HepG2 (cell line): Measurements from ENCODE around the gene WDFY1. TPM values are rescaled to one million over a fixed set of nuclear protein-coding genes. Genes with fewer than 3 reads are reported as not detected.

ENCODE experiments used
- BORCS8-MEF2B ChIP-seq: sonication (generic); formaldehyde crosslinking; IDR thresholded peaks from 2 replicates; pipeline ENCODE4 v1.8.0; 2022; ENCODE audit warnings: mild to moderate bottlenecking, missing genetic modification reagents
- CBX5 ChIP-seq: sonication (generic); formaldehyde crosslinking; IDR thresholded peaks from 2 replicates; pipeline ENCODE4 v1.4.0; 2020; ENCODE audit warnings: missing genetic modification reagents, borderline replicate concordance
- EHMT2 ChIP-seq: fragments of 200-600 bp; sonication (generic); IDR thresholded peaks from 2 replicates; pipeline ENCODE4 v1.7.0; 2017; ENCODE audit warnings: antibody characterized with exemption, low read depth, low read length, borderline replicate concordance
- ETV6 ChIP-seq: sonication (generic); formaldehyde crosslinking; conservative IDR thresholded peaks from 2 replicates; pipeline ENCODE4 v1.4.0; 2020; ENCODE audit warnings: missing genetic modification reagents
- JARID2 ChIP-seq: sonication (generic); formaldehyde crosslinking; IDR thresholded peaks from 2 replicates; pipeline ENCODE4 v1.8.1; 2023; ENCODE audit warnings: missing genetic modification reagents, inconsistent platforms; ENCODE audit not compliant: insufficient replicate concordance
- KAT2B ChIP-seq: fragments of 150-350 bp; IDR thresholded peaks from 2 replicates; pipeline ENCODE4 v1.6.1; 2014; ENCODE audit warnings: low read depth, low read length, borderline replicate concordance
- KDM5B ChIP-seq: sonication (generic); formaldehyde crosslinking; IDR thresholded peaks from 2 replicates; pipeline ENCODE4 v1.4.0; 2020; ENCODE audit warnings: missing genetic modification reagents, mild to moderate bottlenecking, borderline replicate concordance
- MIER2 ChIP-seq: IDR thresholded peaks from 2 replicates; pipeline ENCODE4 v1.6.1; 2016; ENCODE audit warnings: missing biosample characterization, missing genetic modification reagents
- MIXL1 ChIP-seq: IDR thresholded peaks from 2 replicates; pipeline ENCODE4 v1.6.1; 2016
- ONECUT2 ChIP-seq: sonication (generic); formaldehyde crosslinking; IDR thresholded peaks from 2 replicates; pipeline ENCODE4 v1.4.0; 2020; ENCODE audit warnings: missing genetic modification reagents
- RFX1 ChIP-seq: fragments of 450-650 bp; IDR thresholded peaks from 2 replicates; pipeline ENCODE4 v1.6.1; 2017
- SRY ChIP-seq: sonication (generic); formaldehyde crosslinking; IDR thresholded peaks from 2 replicates; pipeline ENCODE4 v1.8.0; 2022; ENCODE audit warnings: mild to moderate bottlenecking, missing genetic modification reagents
- ZBTB21 ChIP-seq: sonication (generic); formaldehyde crosslinking; IDR thresholded peaks from 2 replicates; pipeline ENCODE4 v1.4.0; 2020; ENCODE audit warnings: missing genetic modification reagents
- ZNF790 ChIP-seq: sonication (generic); formaldehyde crosslinking; IDR thresholded peaks from 2 replicates; pipeline ENCODE4 v1.8.0; 2022; ENCODE audit warnings: missing genetic modification reagents, mild to moderate bottlenecking, borderline replicate concordance
- ZNF879 ChIP-seq: sonication (generic); formaldehyde crosslinking; IDR thresholded peaks from 2 replicates; pipeline ENCODE4 v1.8.1; 2023; ENCODE audit warnings: missing genetic modification reagents
- polyA plus RNA-seq, 8 experiments: library from polyadenylated mRNA; depleted of rRNA in 3 of 8; stranded (reverse) in 7 of 8; unstranded in 1 of 8; fragments of >200 nt; fragmentation: Illumina TruSeq in 4 of 8; extraction: Trizol in 4 of 8; gene quantifications; 2 replicates each; pipeline versions ENCODE4 v1.2.1 to v1.2.3, GENCODE V29; 2011 to 2016; ENCODE audit warnings: low read depth in 4 of 8, missing spikeins in 1 of 8, mixed read lengths in 1 of 8; ENCODE audit not compliant: insufficient read depth in 1 of 8
- total RNA-seq, 5 experiments: library from RNA; depleted of rRNA; stranded (reverse); fragments of >200 nt; fragmentation: Illumina TruSeq; extraction: Trizol; gene quantifications; 2 replicates each; pipeline ENCODE4 v1.2.3, GENCODE V29; 2016; ENCODE audit warnings: low read depth in 1 of 5
- TF ChIP-seq, protein P1 (sequence below): sonication (generic); formaldehyde crosslinking; IDR thresholded peaks from 2 replicates; pipeline ENCODE4 v1.4.0; 2020; ENCODE audit warnings: mild to moderate bottlenecking, missing genetic modification reagents
- TF ChIP-seq, protein P2 (sequence below): sonication (generic); formaldehyde crosslinking; IDR thresholded peaks from 2 replicates; pipeline ENCODE4 v1.4.0; 2020; ENCODE audit warnings: missing genetic modification reagents
- TF ChIP-seq, protein P3 (sequence below): sonication (generic); formaldehyde crosslinking; IDR thresholded peaks from 2 replicates; pipeline ENCODE4 v1.5.0; 2020; ENCODE audit warnings: missing genetic modification reagents
- TF ChIP-seq, protein P4 (sequence below): sonication (generic); formaldehyde crosslinking; IDR thresholded peaks from 2 replicates; pipeline ENCODE4 v1.5.0; 2020; ENCODE audit warnings: mild to moderate bottlenecking, missing genetic modification reagents
- TF ChIP-seq, protein P5 (sequence below): sonication (generic); formaldehyde crosslinking; IDR thresholded peaks from 2 replicates; pipeline ENCODE4 v1.8.1; 2023; ENCODE audit warnings: mild to moderate bottlenecking, moderate library complexity, missing genetic modification reagents
- TF ChIP-seq, protein P6 (sequence below): sonication (generic); formaldehyde crosslinking; IDR thresholded peaks from 2 replicates; pipeline ENCODE4 v1.4.0; 2020; ENCODE audit warnings: missing genetic modification reagents, borderline replicate concordance

WDFY1 gene
- total and polyA plus RNA-seq, 2 of the 13 experiments (the other 11 are each of a cell fraction or from before 2014, with no cell fraction given): 77.0 to 78.4 TPM

DNA sequence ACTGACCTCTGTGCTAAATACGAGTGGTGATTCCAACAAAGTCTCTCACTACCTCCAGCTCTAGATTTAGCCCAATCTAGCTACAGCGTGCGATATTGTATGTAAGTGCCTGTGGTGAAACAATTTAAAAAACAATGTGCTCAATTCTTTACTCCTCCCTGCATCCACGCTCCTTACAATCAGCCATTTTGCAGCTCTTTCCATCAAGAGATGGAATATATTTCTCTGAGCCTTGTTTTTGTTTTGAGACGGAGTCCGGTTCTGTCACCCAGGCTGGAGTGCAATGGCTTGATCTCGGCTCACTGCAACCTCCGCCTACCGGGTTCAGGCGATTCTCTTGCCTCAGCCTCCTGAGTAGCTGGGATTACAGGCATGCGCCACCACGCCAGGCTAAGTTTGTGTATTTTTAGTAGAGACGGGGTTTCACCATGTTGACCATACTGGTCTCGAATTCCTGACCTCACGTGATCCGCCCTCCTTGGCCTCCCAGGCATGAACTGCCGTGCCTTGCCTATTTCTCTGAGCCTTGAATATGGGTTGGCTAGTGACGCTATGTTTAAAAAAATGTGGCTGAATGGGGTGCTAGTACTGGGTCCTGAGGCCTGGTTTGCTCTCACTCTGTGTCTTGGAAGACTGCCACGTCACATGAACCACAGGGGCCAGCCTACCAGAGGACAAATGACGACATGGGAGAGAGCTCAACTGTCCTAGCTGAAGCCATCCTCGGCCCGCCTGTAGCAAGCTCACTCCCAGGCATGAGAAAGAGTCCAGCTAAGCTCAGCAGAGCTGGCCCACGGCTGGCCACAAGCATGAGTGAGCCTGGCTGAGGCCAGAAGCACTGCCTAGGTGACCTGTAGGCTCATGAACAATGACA, 14.8 kb downstream of the WDFY1 start (continued):
- TF ChIP-seq RFX1 (no peak), KAT2B (no peak), MIER2 (CRISPR knock-in tag) (no peak; the same call in 1 of the 2 replicates), CBX5 (CRISPR knock-in tag) (peak; percentile 77; the same call in 1 of the 2 replicates), BORCS8-MEF2B (peak; percentile 89), KDM5B (CRISPR knock-in tag) (peak; percentile 81), SRY (peak; percentile 51; the same call in 1 of the 2 replicates), JARID2 (CRISPR knock-in tag) (peak; percentile 46), ONECUT2 (CRISPR knock-in tag) (no peak), ETV6 (CRISPR knock-in tag) (no peak), ZBTB21 (CRISPR knock-in tag) (peak; percentile 96), ZNF879 (CRISPR knock-in tag) (peak; percentile 81; the same call in 1 of the 2 replicates), ZNF790 (CRISPR knock-in tag) (peak; percentile 50; the same call in 1 of the 2 replicates), EHMT2 (peak; percentile 77; the same call in 1 of the 2 replicates), MIXL1 (CRISPR knock-in tag) (peak; percentile 28; the same call in 1 of the 2 replicates)
- TF ChIP-seq, protein P1, sequence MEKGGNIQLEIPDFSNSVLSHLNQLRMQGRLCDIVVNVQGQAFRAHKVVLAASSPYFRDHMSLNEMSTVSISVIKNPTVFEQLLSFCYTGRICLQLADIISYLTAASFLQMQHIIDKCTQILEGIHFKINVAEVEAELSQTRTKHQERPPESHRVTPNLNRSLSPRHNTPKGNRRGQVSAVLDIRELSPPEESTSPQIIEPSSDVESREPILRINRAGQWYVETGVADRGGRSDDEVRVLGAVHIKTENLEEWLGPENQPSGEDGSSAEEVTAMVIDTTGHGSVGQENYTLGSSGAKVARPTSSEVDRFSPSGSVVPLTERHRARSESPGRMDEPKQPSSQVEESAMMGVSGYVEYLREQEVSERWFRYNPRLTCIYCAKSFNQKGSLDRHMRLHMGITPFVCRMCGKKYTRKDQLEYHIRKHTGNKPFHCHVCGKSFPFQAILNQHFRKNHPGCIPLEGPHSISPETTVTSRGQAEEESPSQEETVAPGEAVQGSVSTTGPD (CRISPR knock-in tag): peak; percentile 79
- TF ChIP-seq, protein P2, sequence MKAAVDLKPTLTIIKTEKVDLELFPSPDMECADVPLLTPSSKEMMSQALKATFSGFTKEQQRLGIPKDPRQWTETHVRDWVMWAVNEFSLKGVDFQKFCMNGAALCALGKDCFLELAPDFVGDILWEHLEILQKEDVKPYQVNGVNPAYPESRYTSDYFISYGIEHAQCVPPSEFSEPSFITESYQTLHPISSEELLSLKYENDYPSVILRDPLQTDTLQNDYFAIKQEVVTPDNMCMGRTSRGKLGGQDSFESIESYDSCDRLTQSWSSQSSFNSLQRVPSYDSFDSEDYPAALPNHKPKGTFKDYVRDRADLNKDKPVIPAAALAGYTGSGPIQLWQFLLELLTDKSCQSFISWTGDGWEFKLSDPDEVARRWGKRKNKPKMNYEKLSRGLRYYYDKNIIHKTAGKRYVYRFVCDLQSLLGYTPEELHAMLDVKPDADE: no peak
- TF ChIP-seq, protein P3, sequence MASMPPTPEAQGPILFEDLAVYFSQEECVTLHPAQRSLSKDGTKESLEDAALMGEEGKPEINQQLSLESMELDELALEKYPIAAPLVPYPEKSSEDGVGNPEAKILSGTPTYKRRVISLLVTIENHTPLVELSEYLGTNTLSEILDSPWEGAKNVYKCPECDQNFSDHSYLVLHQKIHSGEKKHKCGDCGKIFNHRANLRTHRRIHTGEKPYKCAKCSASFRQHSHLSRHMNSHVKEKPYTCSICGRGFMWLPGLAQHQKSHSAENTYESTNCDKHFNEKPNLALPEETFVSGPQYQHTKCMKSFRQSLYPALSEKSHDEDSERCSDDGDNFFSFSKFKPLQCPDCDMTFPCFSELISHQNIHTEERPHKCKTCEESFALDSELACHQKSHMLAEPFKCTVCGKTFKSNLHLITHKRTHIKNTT (CRISPR knock-in tag): no peak
- TF ChIP-seq, protein P4, sequence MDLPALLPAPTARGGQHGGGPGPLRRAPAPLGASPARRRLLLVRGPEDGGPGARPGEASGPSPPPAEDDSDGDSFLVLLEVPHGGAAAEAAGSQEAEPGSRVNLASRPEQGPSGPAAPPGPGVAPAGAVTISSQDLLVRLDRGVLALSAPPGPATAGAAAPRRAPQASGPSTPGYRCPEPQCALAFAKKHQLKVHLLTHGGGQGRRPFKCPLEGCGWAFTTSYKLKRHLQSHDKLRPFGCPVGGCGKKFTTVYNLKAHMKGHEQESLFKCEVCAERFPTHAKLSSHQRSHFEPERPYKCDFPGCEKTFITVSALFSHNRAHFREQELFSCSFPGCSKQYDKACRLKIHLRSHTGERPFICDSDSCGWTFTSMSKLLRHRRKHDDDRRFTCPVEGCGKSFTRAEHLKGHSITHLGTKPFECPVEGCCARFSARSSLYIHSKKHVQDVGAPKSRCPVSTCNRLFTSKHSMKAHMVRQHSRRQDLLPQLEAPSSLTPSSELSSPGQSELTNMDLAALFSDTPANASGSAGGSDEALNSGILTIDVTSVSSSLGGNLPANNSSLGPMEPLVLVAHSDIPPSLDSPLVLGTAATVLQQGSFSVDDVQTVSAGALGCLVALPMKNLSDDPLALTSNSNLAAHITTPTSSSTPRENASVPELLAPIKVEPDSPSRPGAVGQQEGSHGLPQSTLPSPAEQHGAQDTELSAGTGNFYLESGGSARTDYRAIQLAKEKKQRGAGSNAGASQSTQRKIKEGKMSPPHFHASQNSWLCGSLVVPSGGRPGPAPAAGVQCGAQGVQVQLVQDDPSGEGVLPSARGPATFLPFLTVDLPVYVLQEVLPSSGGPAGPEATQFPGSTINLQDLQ (CRISPR knock-in tag): no peak
- TF ChIP-seq, protein P5, sequence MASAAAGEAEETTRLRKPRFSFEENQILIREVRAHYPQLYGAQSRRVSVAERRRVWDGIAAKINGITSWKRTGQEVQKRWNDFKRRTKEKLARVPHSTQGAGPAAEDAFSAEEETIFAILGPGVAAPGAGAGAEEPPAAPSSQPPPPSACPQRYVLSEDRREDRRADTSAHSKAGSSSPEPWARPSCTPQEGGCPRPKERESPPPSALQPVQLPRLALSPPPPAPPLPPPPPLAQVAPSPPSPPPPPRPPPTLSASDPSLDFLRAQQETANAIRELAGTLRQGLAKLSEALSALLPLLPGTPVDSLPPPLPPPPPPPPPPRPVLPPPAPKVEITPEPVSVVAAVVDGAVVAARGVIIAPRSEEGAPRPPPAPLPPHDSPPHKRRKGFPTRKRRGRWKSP (CRISPR knock-in tag): peak; percentile 70
- TF ChIP-seq, protein P6, sequence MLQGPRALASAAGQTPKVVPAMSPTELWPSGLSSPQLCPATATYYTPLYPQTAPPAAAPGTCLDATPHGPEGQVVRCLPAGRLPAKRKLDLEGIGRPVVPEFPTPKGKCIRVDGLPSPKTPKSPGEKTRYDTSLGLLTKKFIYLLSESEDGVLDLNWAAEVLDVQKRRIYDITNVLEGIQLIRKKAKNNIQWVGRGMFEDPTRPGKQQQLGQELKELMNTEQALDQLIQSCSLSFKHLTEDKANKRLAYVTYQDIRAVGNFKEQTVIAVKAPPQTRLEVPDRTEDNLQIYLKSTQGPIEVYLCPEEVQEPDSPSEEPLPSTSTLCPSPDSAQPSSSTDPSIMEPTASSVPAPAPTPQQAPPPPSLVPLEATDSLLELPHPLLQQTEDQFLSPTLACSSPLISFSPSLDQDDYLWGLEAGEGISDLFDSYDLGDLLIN: no peak; the same call in 1 of the 2 replicates
